ENCODE measurements around the gene OST4.

Gene OST4

DNA sequence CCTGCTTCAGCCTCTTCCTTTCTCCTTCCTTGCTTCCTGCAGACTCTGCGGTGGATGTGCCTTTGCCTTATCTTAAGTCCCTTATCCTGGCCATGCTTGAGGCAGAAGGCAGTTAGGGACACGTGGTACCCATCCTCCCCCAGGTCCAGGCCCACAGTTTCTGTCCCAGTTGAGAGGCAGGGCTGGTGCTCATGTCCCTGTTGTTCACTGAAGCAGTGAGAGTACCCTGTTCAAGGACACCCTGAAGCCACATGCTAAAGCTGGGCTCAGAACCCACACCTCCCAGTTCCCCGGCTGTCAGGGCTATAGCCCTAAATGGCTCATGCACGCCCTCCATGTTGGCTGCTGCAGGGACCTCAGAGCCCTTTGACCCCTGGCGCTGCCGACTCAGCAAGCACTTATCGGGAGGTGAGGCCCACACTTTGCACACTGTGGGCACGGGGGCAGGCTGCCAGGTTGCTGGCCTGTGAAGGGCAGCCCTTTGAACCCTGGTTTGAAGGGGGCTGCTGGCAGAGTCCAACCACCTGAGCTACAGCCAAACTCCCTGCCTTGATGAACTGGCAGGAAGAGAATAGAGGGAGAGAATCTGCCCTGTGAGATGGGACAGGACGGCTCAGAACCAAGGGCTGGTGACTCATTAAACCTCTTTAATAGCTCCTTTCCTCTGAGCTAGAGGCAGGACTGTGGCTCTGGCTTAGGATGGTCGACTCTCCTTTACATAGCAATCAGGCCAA is 21.4 kb upstream of the OST4 start:
- DNase-seq (ENCODE audit: low spot score) = no peak

GRCh38 chr2:27091746-27092695 is 20.6 kb upstream of the OST4 start:
- no peak for DNase-seq (ENCODE audit: low spot score)

GRCh38 chr2:27089111-27089954 is 17.9 kb upstream of the OST4 start:
- no peak for DNase-seq (ENCODE audit: low spot score)

DNA sequence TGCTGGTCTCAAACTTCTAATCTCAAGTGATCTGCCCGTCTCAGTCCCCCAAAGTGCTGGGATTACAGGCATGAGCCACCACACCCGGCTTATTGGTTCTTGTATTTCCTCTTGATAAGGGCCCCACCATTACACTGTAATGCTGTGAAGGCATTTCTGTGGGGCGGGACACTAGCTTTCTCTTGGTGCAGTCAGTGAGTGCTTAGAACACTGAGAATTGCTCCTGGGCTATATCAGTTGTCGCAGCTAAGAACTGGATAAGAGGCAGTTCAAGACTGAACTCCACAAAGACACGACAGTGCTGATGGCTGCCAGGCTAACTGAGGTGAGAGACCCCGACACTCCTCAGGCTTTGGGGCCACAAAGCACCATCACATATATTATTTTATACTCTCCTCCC is 17.2 kb upstream of the OST4 start:
- DNase-seq (ENCODE audit: low spot score) = no peak

DNA sequence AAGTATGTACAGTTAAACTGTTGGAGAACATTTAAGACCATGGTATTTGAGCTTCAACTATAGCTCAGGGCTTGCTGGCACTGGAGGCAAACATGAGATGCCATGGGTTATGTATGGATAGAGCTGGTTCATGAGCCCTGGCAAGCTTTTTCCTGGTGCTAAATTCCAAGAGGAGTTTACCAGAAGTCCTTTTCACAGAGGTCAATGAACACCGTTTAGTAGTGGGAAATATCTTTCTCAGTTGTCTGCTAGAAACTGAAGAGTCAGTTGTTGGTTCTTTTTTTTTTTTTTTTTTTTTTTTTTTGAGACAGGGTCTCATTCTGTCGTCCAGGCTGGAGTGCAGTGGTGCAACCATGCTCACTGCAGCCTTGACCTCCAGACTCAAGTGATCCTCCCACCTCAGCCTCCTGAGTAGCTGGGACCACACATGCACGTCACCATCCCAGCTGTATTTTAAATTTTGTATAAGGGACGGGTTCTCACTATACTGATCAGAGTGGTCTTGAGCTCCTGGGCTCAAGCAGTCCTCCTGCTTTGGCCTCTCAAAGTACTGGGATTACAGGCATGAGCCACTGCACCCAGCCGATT is 16.5 kb upstream of the OST4 start:
- no peak for DNase-seq (ENCODE audit: low spot score)

DNA sequence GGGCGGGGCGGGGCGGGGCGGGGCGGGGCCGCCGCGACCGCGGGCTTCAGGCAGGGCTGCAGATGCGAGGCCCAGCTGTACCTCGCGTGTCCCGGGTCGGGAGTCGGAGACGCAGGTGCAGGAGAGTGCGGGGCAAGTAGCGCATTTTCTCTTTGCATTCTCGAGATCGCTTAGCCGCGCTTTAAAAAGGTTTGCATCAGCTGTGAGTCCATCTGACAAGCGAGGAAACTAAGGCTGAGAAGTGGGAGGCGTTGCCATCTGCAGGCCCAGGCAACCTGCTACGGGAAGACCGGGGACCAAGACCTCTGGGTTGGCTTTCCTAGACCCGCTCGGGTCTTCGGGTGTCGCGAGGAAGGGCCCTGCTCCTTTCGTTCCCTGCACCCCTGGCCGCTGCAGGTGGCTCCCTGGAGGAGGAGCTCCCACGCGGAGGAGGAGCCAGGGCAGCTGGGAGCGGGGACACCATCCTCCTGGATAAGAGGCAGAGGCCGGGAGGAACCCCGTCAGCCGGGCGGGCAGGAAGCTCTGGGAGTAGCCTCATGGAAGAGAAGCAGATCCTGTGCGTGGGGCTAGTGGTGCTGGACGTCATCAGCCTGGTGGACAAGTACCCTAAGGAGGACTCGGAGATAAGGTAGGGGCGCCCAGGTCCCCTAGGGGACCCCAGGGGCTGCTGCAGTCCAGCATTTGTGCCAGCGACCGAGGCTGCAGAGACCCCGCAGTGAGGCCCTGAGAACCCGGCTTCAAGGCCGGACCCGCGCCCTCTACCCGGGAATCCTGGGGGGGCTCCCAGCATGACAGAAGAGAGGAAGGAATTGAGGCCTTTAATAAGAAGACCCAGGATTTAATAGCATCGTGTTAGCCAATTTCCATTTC is 15.5 kb upstream of the OST4 start, which contains the start of gene KHK:
Gene KHK (plus strand): TSS at position 49 of the 870 bp plus-strand sequence. CDS start 488 bp downstream, at position 537.
- peak; percentile 79 for DNase-seq (ENCODE audit: low spot score)

- peak; percentile 99 for DNase-seq (ENCODE audit: low spot score)
These were observed 14.8 kb upstream of the OST4 start for GRCh38 chr2:27086090-27086723.

DNA sequence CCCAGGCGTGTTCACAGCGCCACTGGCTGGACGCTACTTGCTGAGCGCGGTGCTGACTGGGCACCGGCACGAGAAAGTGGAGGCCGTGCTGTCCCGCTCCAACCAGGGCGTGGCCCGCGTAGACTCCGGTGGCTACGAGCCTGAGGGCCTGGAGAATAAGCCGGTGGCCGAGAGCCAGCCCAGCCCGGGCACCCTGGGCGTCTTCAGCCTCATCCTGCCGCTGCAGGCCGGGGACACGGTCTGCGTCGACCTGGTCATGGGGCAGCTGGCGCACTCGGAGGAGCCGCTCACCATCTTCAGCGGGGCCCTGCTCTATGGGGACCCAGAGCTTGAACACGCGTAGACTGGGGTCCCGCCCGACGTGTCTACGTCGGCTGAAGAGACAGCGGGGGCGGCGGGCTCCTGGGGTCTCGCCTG is 14.2 kb upstream of the OST4 start:
- peak; percentile 82 for DNase-seq (ENCODE audit: low spot score)

DNA sequence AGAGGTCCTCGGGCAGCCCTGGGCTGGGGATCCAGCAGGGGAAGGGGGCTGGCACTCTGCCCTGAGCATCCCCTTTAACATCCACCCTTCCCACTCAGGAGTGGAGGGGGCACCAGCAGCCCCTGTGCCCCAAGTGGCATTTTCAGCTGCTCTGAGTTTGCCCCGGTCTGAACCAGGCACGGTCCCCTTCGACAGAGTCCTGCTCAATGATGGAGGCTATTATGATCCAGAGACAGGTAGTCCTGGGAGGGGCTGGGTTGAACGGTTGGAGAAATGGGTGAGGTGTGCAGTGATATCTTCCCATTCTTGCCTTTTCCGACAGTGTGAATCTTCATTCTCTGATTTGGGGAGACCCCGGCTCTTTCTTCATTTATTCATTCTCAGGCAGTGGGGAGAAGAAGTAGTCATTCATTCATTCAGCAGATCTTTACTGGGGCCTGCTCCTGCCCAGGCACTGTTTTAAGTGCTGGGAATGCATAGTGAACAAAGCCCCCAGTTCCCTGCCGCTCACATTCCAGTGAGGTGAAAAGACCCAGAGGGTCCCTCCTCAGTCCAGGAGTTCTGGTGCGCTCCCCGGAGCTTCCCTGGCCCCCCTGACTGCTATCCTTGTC is 13.7 kb upstream of the OST4 start:
- DNase-seq (ENCODE audit: low spot score) = no peak

DNA sequence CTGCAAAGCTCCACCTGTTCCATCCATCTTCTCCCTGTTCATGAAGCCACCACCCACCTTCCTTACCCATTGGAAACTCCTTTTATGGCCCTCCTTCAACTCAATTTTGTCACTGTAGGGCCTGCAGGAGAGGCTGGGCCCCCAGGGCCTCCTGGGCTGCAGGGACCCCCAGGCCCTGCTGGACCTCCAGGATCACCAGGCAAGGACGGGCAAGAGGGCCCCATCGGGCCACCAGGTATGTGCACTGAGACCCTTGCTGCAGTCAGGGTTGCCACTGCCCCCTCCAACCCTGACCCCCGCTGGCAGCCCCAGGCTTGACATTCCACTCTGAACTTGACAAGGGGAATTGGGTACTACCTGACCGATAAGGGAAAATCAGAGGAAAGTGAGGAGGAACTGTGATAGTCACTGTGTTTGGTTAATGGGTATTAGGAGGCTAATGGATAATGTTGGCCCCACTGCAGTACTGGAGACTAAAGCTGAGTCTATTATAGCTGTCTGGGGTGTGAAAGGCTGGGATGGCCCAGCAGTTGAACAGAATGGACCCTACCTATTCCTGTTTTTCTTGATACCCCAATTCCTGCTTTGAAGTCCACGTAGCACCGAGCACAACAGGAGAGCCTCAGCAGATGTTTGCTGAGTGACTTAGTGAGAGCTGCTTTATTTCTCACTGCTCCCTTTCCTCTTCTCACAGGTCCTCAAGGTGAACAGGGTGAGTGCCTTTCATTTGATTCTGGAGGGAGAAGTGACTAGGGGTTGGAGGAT is 13.0 kb upstream of the OST4 start:
- no peak for DNase-seq (ENCODE audit: low spot score)

- no peak for DNase-seq (ENCODE audit: low spot score)
These were observed 12.2 kb upstream of the OST4 start for GRCh38 chr2:27083410-27084296.

DNA sequence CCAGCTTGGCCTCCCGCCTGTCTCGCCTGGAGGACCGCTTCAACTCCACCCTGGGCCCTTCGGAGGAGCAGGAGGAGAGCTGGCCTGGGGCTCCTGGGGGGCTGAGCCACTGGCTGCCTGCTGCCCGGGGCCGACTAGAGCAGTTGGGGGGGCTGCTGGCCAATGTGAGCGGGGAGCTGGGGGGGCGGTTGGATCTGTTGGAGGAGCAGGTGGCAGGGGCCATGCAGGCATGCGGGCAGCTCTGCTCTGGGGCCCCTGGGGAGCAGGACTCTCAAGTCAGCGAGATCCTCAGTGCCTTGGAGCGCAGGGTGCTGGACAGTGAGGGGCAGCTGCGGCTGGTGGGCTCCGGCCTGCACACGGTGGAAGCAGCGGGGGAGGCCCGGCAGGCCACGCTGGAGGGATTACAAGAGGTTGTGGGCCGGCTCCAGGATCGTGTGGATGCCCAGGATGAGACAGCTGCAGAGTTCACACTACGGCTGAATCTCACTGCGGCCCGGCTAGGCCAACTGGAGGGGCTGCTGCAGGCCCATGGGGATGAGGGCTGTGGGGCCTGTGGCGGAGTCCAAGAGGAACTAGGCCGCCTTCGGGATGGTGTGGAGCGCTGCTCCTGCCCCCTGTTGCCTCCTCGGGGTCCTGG is 11.4 kb upstream of the OST4 start:
- DNase-seq (ENCODE audit: low spot score) = no peak

GRCh38 chr2:27081984-27082772 is 10.7 kb upstream of the OST4 start:
- DNase-seq (ENCODE audit: low spot score) = no peak

- no peak for DNase-seq (ENCODE audit: low spot score)
These were observed 9.1 kb upstream of the OST4 start for GRCh38 chr2:27080603-27080936.

DNA sequence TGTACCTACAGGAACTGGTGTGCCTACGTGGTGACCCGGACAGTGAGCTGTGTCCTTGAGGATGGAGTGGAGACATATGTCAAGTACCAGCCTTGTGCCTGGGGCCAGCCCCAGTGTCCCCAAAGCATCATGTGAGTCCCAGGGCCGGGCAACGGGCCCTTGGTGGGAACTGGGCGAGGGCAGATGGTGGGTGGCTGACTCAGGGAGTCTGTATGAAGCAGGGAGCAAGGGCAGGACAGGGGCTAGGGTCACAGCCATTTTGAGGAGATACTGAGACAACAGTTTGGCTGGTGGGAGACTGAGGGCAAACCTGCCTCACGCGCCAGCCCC is 8.7 kb upstream of the OST4 start:
- DNase-seq (ENCODE audit: low spot score) = no peak

- DNase-seq (ENCODE audit: low spot score) = no peak
These were observed 8.0 kb upstream of the OST4 start for GRCh38 chr2:27079233-27080139.
